Left renal cortex interstitium (tissue), 4 donors: ENCODE results near the gene LRRC37A. TPM values are rescaled to one million over a fixed set of nuclear protein-coding genes. Genes with fewer than 3 reads are reported as not detected.
"Not testable (repeated sequence)": the region's sequence is repeated elsewhere in the genome, so short reads cannot be mapped to it uniquely, and the experiment has no call there.

Experiments used
- DNase-seq, 4 donors: peaks; one replicate each; pipeline ENCODE4 v3.0.0-alpha.2; 2013; ENCODE audit warnings: low read depth in 4 of 4, low spot score in 2 of 4, missing footprints in 1 of 4
- polyA plus RNA-seq, 4 donors: library from polyadenylated mRNA; unstranded; fragments of 120-200 nt; gene quantifications; one replicate each; pipeline ENCODE4 v1.2.1, GENCODE V29; 2013; ENCODE audit not compliant: insufficient read length in 4 of 4

The LRRC37A gene
- polyA plus RNA-seq: 1 to 10 TPM; 2.0 to 7.8 (median 4.4) TPM

- not testable (repeated sequence) for DNase-seq
Measured at GRCh38 chr17:46294831-46295230, at the start of gene LRRC37A. LRRC37A (plus strand) TSS chr17:46295131; CDS start chr17:46295134, 3 bp downstream.

GRCh38 chr17:46249153-46249552, 45.8 kb upstream of the LRRC37A start:
- DNase-seq: not testable (repeated sequence)

GRCh38 chr17:46252804-46253203, 42.1 kb upstream of the LRRC37A start:
- not testable (repeated sequence) for DNase-seq

DNA sequence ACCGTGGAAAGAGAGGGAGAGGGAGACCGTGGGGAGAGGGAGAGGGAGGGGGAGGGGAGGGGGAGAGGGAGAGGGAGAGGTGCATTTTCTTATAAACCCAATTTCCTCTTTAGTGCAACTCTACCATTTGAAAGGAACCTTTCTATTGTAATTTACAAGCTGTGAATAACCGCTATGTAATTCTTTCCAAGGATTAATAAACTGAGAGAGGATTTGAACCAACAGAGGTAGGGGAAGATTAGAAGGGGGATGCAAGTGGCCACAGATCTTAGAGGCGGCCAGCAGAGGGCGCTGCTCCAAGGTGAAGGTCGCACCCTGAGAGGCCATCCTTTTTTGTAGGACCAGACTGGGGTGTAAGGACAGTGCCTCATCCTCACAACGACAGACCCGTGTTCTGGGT, 41.2 kb upstream of the LRRC37A start:
- DNase-seq: not testable (repeated sequence)

DNA sequence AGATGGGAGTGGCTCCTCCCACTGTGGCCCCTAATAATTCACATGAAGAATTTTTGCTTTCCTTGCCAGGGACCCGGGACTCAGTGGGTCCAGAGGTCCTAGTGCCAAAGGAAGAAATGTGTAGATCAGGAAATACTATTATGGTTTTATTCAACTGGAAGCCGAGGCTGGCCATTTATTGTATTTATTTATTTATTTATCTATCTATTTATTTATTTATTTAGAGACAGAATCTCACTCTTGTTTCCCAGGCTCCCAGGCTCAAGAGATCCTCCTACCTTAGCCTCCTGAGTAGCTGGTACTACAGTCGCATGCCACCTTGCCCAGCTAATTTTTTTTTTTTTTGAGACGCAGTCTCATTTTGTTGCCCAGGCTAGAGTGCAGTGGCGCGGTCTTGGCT, 40.7 kb upstream of the LRRC37A start:
- DNase-seq: not testable (repeated sequence)

DNA sequence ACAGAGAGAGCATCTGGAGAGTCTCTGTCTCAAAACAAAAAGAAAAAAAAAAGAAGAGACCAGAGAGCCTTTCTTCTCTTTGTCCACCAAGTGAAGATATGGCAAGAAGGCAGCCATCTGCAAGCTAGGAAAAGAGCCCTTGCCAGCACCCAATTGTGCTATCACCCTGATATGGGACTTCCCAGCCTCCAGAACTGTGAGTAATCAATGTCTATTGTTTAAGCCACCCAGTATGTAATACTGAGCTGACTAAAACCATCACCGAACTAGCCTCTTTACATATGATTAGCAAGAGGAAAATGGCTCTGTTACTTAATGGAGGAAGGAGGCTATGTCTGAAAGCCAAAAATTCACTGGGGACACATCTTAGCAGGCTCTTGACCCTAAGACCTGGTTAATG, 38.6 kb upstream of the LRRC37A start:
- not testable (repeated sequence) for DNase-seq

- DNase-seq: not testable (repeated sequence)
Measured at GRCh38 chr17:46259845-46260661, 34.9 kb upstream of the LRRC37A start.

GRCh38 chr17:46262271-46262670, 32.7 kb upstream of the LRRC37A start:
- DNase-seq: no peak

- no peak for DNase-seq
Measured at GRCh38 chr17:46264456-46265198, 30.3 kb upstream of the LRRC37A start.

GRCh38 chr17:46266063-46266655, 28.8 kb upstream of the LRRC37A start:
- not testable (repeated sequence) for DNase-seq

GRCh38 chr17:46266656-46267544, 28.0 kb upstream of the LRRC37A start:
- peak; percentile 62 to 80 (median 72) for DNase-seq

DNA sequence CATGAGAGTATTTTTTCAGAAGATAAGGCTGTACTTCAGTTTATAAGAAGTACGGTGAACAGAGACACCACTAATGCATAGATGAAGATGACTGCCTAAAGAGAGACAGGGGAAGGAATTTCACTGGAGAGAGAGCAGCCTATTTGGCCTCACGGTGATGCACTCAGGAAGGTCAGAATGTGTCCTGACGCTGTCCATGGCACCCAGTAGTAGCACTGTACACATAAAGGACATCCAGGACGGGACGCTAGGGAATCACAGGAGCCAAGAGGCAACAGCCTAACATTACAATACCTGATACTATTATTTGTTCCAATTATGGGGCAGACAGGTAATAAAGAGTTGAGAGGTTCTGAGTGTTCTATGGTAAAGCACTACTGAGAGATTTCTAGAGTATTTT, 24.9 kb upstream of the LRRC37A start:
- no peak for DNase-seq

GRCh38 chr17:46273541-46274236, 21.2 kb upstream of the LRRC37A start:
- DNase-seq: no peak

DNA sequence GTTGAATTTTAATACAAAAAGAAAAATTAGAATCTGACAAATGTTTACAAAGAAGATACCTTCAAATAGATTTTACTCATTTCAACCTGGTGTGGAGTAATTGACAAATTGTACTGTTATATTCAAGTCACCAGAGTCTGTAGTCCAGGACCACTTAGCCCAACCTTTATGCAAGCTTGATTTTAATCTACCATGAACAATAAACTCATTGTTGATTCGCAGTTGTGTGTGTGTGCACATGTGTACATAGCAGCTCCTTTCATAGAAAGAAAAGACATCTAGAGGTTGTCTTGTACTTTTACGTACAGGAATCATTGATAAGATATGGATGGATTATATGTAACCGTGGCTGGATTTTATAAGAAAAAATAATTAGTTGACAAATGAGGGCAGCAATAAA, 20.7 kb upstream of the LRRC37A start:
- DNase-seq: no peak

- not testable (repeated sequence) for DNase-seq
Measured at GRCh38 chr17:46276728-46277479, 18.0 kb upstream of the LRRC37A start.

- DNase-seq: not testable (repeated sequence)
Measured at GRCh38 chr17:46281336-46281735, 13.6 kb upstream of the LRRC37A start.

DNA sequence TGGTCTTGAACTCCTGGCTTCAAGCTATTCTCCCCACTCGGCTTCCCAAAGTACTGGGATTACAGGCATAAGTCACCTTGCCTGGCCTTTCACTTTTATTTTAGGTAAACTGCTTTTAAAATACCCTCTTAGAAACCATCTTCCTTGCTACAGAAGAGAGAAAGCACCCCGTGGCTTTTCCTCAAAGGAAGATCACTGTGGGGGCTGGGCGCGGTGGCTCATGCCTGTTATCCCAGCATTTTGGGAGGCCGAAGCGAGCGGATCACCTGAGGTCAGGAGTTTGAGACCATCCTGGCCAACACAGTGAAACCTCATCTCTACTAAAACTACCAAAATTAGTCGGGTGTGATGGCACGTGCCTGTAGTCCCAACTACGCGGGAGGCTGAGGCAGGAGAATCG, 12.3 kb upstream of the LRRC37A start:
- not testable (repeated sequence) for DNase-seq

GRCh38 chr17:46284467-46284866, 10.5 kb upstream of the LRRC37A start:
- not testable (repeated sequence) for DNase-seq

DNA sequence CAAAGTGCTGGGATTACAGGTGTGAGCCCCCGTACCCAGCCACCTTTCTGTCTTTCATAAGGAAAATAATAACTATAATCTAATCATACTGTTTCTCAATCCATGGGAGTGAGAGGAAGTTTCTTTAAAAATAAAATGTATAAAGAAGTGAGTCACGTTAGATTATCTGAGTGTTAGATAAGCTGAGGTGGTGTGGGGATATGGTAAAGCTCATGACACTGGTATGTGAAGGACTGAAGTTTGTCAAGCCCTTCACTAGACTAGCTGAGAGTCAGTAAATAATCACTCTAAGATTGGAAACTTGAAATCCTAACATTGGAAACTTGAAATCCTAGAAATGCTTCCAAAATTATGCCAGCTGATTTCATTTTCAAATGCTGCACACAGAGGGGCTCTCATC, 9.4 kb upstream of the LRRC37A start:
- DNase-seq: not testable (repeated sequence)
